ENCODE measurements around the gene WNT8A. TPM values are rescaled to one million over a fixed set of nuclear protein-coding genes. Genes with fewer than 3 reads are reported as not detected.
"Not testable (repeated sequence)": the region's sequence is repeated elsewhere in the genome, so short reads cannot be mapped to it uniquely, and the experiment has no call there.

WNT8A gene
- not detected in 2 replicates for total RNA-seq (2014; rRNA removed; shearing (Covaris generic))
- polyA plus RNA-seq (2015; cell fraction: cytosol; rRNA removed), result not detected in 2 replicates
- not detected in 2 replicates for polyA plus RNA-seq (2015; cell fraction: nucleus; rRNA removed)

GRCh38 chr5:138083702-138084101 is at the start of gene WNT8A:
Gene WNT8A, plus strand, starts transcription at chr5:138084033. Its CDS starts 95 bp downstream, at chr5:138084128.
- no peak for DNase-seq (ENCODE audit: low read depth)

GRCh38 chr5:138035605-138036537 is 48.0 kb upstream of the WNT8A start:
- peak; percentile 87 for DNase-seq (ENCODE audit: low read depth)

- no peak for DNase-seq (ENCODE audit: low read depth)
These were observed 46.6 kb upstream of the WNT8A start for GRCh38 chr5:138037271-138037670.

- no peak for DNase-seq (ENCODE audit: low read depth)
These were observed 45.8 kb upstream of the WNT8A start for GRCh38 chr5:138037907-138038633.

GRCh38 chr5:138038826-138039225 is 45.0 kb upstream of the WNT8A start:
- DNase-seq (ENCODE audit: low read depth), result no peak

GRCh38 chr5:138045283-138045682 is 38.5 kb upstream of the WNT8A start:
- not testable (repeated sequence) for DNase-seq (ENCODE audit: low read depth)

- no peak for DNase-seq (ENCODE audit: low read depth)
These were observed 32.2 kb upstream of the WNT8A start for GRCh38 chr5:138051441-138052296.

- not testable (repeated sequence) for DNase-seq (ENCODE audit: low read depth)
These were observed 31.1 kb upstream of the WNT8A start for GRCh38 chr5:138052718-138053117.

GRCh38 chr5:138053554-138053953 is 30.3 kb upstream of the WNT8A start:
- no peak for DNase-seq (ENCODE audit: low read depth)

- DNase-seq (ENCODE audit: low read depth), result no peak
These were observed 29.6 kb upstream of the WNT8A start for GRCh38 chr5:138054206-138054605.

GRCh38 chr5:138054847-138055558 is 28.8 kb upstream of the WNT8A start:
- DNase-seq (ENCODE audit: low read depth), result peak; percentile 57

GRCh38 chr5:138064526-138064925 is 19.3 kb upstream of the WNT8A start:
- DNase-seq (ENCODE audit: low read depth), result no peak

- DNase-seq (ENCODE audit: low read depth), result no peak
These were observed 18.7 kb upstream of the WNT8A start for GRCh38 chr5:138065102-138065501.

- no peak for DNase-seq (ENCODE audit: low read depth)
These were observed 15.9 kb upstream of the WNT8A start for GRCh38 chr5:138067945-138068344.

GRCh38 chr5:138068742-138069600 is 14.9 kb upstream of the WNT8A start:
- DNase-seq (ENCODE audit: low read depth), result peak; percentile 63

GRCh38 chr5:138070026-138070425 is 13.8 kb upstream of the WNT8A start:
- DNase-seq (ENCODE audit: low read depth), result not testable (repeated sequence)

- peak; percentile 64 for DNase-seq (ENCODE audit: low read depth)
These were observed 6.7 kb upstream of the WNT8A start for GRCh38 chr5:138077064-138077696.

GRCh38 chr5:138078006-138078643 is 5.7 kb upstream of the WNT8A start:
- no peak for DNase-seq (ENCODE audit: low read depth)

All from HT1080 (cell line).